ENCODE data around the gene RABIF.

GRCh38 chr1:202836623-202837403 is 52.1 kb downstream of the RABIF start:
- no peak for TF ChIP-seq POLR2AphosphoS5 (IDR thresholded peaks at IDR 0.05)
- no peak for TF ChIP-seq CTCF (IDR thresholded peaks at IDR 0.05)
- no peak for TF ChIP-seq POLR2A (IDR thresholded peaks at IDR 0.05)

Measured in upper lobe of left lung (tissue), 4 donors.